GM12878 (cell line): ENCODE results near the gene HACD3.

Experiments used
- ASH2L ChIP-seq: fragments of 300-600, 200-600 bp; sonication (generic); IDR thresholded peaks from 2 replicates; pipeline ENCODE4 v1.6.1; 2017; ENCODE audit warnings: low read depth, mild to moderate bottlenecking, borderline replicate concordance
- BRCA1 ChIP-seq: IDR thresholded peaks from 2 replicates; pipeline ENCODE4 v1.6.1; 2011; ENCODE audit warnings: low read depth, low read length, improper control_type of control experiment
- CEBPB ChIP-seq, 2 experiments: fragments of 150-350 bp in 1 of 2; IDR thresholded peaks; 2 replicates each; pipeline ENCODE4 v1.6.1; 2012 to 2014; ENCODE audit warnings: low read depth in 2 of 2, low read length in 2 of 2, borderline replicate concordance in 1 of 2, inconsistent platforms in 1 of 2
- POLR2A ChIP-seq: IDR thresholded peaks from 2 replicates; pipeline ENCODE4 v1.6.1; 2011; ENCODE audit warnings: low read depth, mild to moderate bottlenecking, low read length
- POLR2AphosphoS5 ChIP-seq: IDR thresholded peaks from 2 replicates; pipeline ENCODE4 v1.6.1; 2011; ENCODE audit warnings: mild to moderate bottlenecking, low read length, inconsistent platforms
- RCOR1 ChIP-seq: conservative IDR thresholded peaks from 2 replicates; pipeline ENCODE4 v1.6.1; 2012; ENCODE audit warnings: low read depth, low read length, improper control_type of control experiment
- SPI1 ChIP-seq: IDR thresholded peaks from 2 replicates; pipeline ENCODE4 v1.6.1; 2011; ENCODE audit warnings: low read depth, mild to moderate bottlenecking, low read length, moderate library complexity, borderline replicate concordance; ENCODE audit not compliant: insufficient read depth
- SUZ12 ChIP-seq: fragments of 200-600 bp; sonication (generic); IDR thresholded peaks from one replicate; pipeline ENCODE4 v1.6.1; 2018; ENCODE audit warnings: antibody characterized with exemption, mild to moderate bottlenecking; ENCODE audit not compliant: unreplicated experiment
- TARDBP ChIP-seq: IDR thresholded peaks from 2 replicates; pipeline ENCODE4 v1.6.1; 2016; ENCODE audit warnings: borderline replicate concordance
- YBX1 ChIP-seq: fragments of 450-650 bp; IDR thresholded peaks from 2 replicates; pipeline ENCODE4 v1.6.1; 2016; ENCODE audit warnings: antibody characterized with exemption
- TF ChIP-seq, protein P1 (sequence below), 3 experiments: IDR thresholded peaks in 2 of 3; conservative IDR thresholded peaks in 1 of 3; 2 replicates each; pipeline ENCODE4 v1.5.1; 2011; ENCODE audit warnings: low read depth in 3 of 3, low read length in 3 of 3, mild to moderate bottlenecking in 3 of 3, control low read depth in 2 of 3, moderate library complexity in 2 of 3, inconsistent platforms in 1 of 3, mixed read lengths in 1 of 3; ENCODE audit not compliant: control insufficient read depth in 2 of 3, insufficient read depth in 1 of 3; ENCODE audit errors: extremely low read depth in 1 of 3
- TF ChIP-seq, protein P2 (sequence below): IDR thresholded peaks from 2 replicates; pipeline ENCODE4 v1.6.1; 2011; ENCODE audit warnings: mild to moderate bottlenecking, low read depth, low read length, moderate library complexity; ENCODE audit not compliant: insufficient replicate concordance

DNA sequence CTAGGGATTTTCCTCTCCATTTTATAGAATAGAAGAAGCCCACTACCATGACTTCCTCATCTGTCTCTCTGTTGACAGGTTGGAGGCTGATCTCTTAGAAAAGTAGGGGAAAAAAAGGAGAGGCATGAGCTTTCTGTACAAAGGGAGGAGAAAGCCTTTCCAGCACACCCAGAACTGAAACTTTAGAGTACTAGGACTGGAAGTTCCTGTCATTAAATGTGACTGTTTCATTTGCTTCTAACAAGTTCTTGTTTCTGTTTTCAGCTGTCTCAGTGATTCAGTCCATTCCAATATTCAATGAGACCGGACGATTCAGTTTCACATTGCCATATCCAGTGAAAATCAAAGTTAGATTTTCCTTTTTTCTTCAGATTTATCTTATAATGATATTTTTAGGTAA lies 41.7 kb downstream of the HACD3 start:
- TF ChIP-seq SUZ12 = no peak
- no peak for TF ChIP-seq POLR2AphosphoS5
- TF ChIP-seq, protein P1, sequence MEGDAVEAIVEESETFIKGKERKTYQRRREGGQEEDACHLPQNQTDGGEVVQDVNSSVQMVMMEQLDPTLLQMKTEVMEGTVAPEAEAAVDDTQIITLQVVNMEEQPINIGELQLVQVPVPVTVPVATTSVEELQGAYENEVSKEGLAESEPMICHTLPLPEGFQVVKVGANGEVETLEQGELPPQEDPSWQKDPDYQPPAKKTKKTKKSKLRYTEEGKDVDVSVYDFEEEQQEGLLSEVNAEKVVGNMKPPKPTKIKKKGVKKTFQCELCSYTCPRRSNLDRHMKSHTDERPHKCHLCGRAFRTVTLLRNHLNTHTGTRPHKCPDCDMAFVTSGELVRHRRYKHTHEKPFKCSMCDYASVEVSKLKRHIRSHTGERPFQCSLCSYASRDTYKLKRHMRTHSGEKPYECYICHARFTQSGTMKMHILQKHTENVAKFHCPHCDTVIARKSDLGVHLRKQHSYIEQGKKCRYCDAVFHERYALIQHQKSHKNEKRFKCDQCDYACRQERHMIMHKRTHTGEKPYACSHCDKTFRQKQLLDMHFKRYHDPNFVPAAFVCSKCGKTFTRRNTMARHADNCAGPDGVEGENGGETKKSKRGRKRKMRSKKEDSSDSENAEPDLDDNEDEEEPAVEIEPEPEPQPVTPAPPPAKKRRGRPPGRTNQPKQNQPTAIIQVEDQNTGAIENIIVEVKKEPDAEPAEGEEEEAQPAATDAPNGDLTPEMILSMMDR (IDR thresholded peaks at IDR 0.05 in 2 of 3, conservative IDR thresholded peaks at IDR 0.05 in 1 of 3; ENCODE audit: control insufficient read depth in 2 of 3, extremely low read depth in 1 of 3, insufficient read depth in 1 of 3, low read depth in 3 of 3, low read length in 3 of 3) = no peak
- TF ChIP-seq TARDBP = no peak
- no peak for TF ChIP-seq POLR2A
- TF ChIP-seq, protein P2, sequence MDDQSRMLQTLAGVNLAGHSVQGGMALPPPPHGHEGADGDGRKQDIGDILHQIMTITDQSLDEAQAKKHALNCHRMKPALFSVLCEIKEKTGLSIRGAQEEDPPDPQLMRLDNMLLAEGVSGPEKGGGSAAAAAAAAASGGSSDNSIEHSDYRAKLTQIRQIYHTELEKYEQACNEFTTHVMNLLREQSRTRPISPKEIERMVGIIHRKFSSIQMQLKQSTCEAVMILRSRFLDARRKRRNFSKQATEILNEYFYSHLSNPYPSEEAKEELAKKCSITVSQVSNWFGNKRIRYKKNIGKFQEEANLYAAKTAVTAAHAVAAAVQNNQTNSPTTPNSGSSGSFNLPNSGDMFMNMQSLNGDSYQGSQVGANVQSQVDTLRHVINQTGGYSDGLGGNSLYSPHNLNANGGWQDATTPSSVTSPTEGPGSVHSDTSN = no peak
- TF ChIP-seq CEBPB (IDR thresholded peaks at IDR 0.05; ENCODE audit: borderline replicate concordance in 1 of 2, low read depth in 2 of 2, low read length in 2 of 2) = no peak
- no peak for TF ChIP-seq YBX1
- no peak for TF ChIP-seq BRCA1
- TF ChIP-seq SPI1 = no peak
- no peak for TF ChIP-seq ASH2L
- TF ChIP-seq RCOR1 = no peak
